Ishikawa (cell line): ENCODE results near the gene CADM2.

ENCODE experiments used
- CEBPB ChIP-seq: IDR thresholded peaks from 2 replicates; pipeline ENCODE4 v1.6.1; 2012
- CREB1 ChIP-seq: IDR thresholded peaks from 2 replicates; pipeline ENCODE4 v1.6.1; 2012; ENCODE audit warnings: low read depth
- EGR1 ChIP-seq: IDR thresholded peaks from 2 replicates; pipeline ENCODE4 v1.6.1; 2012
- EP300 ChIP-seq: IDR thresholded peaks from 2 replicates; pipeline ENCODE4 v1.6.1; 2012; ENCODE audit warnings: borderline replicate concordance
- NFIC ChIP-seq: IDR thresholded peaks from 2 replicates; pipeline ENCODE4 v1.6.1; 2012
- RAD21 ChIP-seq: IDR thresholded peaks from 2 replicates; pipeline ENCODE4 v1.6.1; 2012; ENCODE audit warnings: low read depth
- TAF1 ChIP-seq: IDR thresholded peaks from 2 replicates; pipeline ENCODE4 v1.6.1; 2012; ENCODE audit warnings: low read depth, mild to moderate bottlenecking
- ZBTB7A ChIP-seq: IDR thresholded peaks from 2 replicates; pipeline ENCODE4 v1.6.1; 2012; ENCODE audit warnings: low read depth
- TF ChIP-seq, protein P1 (sequence below): IDR thresholded peaks from 2 replicates; pipeline ENCODE4 v1.6.1; 2012
- TF ChIP-seq, protein P2 (sequence below): IDR thresholded peaks from 2 replicates; pipeline ENCODE4 v1.6.1; 2012
- TF ChIP-seq, protein P3 (sequence below): IDR thresholded peaks from 2 replicates; pipeline ENCODE4 v1.6.1; 2012; ENCODE audit warnings: low read depth, mild to moderate bottlenecking

DNA sequence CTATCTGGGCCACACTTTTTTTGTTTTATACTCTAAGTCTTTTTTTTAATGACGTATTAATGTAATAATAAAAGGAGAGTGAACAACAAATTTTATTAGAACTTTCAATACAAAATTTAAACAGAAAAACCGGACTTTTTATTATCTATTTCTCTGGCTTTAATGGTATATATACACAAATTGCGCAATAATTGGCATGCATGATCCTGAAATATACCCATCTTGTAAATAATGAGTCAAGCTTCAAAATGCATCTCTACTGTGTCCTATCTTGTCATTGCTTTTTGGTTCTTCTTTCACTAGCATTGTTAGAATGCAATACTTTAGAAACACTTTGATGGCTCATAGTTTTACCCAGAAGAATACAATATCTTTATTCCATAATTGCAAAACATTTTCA lies 963.6 kb downstream of the CADM2 start:
- TF ChIP-seq, protein P1, sequence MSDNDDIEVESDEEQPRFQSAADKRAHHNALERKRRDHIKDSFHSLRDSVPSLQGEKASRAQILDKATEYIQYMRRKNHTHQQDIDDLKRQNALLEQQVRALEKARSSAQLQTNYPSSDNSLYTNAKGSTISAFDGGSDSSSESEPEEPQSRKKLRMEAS = no peak
- TF ChIP-seq EP300 (no peak), ZBTB7A (no peak), CEBPB (peak; percentile 87), NFIC (no peak), RAD21 (no peak), EGR1 (no peak), TAF1 (no peak), CREB1 (no peak)
- TF ChIP-seq, protein P2, sequence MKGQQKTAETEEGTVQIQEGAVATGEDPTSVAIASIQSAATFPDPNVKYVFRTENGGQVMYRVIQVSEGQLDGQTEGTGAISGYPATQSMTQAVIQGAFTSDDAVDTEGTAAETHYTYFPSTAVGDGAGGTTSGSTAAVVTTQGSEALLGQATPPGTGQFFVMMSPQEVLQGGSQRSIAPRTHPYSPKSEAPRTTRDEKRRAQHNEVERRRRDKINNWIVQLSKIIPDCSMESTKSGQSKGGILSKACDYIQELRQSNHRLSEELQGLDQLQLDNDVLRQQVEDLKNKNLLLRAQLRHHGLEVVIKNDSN = no peak
- TF ChIP-seq, protein P3, sequence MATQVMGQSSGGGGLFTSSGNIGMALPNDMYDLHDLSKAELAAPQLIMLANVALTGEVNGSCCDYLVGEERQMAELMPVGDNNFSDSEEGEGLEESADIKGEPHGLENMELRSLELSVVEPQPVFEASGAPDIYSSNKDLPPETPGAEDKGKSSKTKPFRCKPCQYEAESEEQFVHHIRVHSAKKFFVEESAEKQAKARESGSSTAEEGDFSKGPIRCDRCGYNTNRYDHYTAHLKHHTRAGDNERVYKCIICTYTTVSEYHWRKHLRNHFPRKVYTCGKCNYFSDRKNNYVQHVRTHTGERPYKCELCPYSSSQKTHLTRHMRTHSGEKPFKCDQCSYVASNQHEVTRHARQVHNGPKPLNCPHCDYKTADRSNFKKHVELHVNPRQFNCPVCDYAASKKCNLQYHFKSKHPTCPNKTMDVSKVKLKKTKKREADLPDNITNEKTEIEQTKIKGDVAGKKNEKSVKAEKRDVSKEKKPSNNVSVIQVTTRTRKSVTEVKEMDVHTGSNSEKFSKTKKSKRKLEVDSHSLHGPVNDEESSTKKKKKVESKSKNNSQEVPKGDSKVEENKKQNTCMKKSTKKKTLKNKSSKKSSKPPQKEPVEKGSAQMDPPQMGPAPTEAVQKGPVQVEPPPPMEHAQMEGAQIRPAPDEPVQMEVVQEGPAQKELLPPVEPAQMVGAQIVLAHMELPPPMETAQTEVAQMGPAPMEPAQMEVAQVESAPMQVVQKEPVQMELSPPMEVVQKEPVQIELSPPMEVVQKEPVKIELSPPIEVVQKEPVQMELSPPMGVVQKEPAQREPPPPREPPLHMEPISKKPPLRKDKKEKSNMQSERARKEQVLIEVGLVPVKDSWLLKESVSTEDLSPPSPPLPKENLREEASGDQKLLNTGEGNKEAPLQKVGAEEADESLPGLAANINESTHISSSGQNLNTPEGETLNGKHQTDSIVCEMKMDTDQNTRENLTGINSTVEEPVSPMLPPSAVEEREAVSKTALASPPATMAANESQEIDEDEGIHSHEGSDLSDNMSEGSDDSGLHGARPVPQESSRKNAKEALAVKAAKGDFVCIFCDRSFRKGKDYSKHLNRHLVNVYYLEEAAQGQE = no peak
